Measurements from ENCODE around the gene USP26.
"Not testable (repeated sequence)": the region's sequence is repeated elsewhere in the genome, so short reads cannot be mapped to it uniquely, and the experiment has no call there.

The USP26 gene

GRCh38 chrX:133097031-133097430 lies at the start of gene USP26:
Gene USP26, minus strand, starts transcription at chrX:133097109. Its CDS starts 68,889 bp downstream, at chrX:133028220.
- DNase-seq (ENCODE audit: low read depth in 2 of 2): no peak

GRCh38 chrX:133134282-133134681 lies 37.4 kb upstream of the USP26 start:
- no peak for DNase-seq (ENCODE audit: low read depth in 2 of 2)

DNA sequence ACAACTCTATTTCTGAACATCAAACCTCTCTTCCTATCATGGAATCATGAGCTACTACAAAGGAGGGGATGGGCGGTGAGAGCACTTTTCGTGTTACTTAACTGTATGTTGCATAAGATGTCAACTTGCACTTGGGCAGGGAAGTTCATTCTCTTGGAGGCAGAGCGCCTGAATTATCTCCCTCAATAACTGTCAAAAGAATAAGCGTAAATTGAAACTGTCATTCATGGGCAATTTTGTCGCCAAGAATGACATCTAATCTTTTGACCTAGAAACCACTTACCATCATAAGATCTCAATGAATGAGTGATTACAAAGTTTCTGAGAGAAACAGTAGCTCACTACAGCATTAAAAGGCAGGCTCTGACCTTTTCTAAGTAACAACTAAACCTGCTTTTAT lies 23.5 kb upstream of the USP26 start:
- no peak for DNase-seq (ENCODE audit: low read depth in 2 of 2)

DNA sequence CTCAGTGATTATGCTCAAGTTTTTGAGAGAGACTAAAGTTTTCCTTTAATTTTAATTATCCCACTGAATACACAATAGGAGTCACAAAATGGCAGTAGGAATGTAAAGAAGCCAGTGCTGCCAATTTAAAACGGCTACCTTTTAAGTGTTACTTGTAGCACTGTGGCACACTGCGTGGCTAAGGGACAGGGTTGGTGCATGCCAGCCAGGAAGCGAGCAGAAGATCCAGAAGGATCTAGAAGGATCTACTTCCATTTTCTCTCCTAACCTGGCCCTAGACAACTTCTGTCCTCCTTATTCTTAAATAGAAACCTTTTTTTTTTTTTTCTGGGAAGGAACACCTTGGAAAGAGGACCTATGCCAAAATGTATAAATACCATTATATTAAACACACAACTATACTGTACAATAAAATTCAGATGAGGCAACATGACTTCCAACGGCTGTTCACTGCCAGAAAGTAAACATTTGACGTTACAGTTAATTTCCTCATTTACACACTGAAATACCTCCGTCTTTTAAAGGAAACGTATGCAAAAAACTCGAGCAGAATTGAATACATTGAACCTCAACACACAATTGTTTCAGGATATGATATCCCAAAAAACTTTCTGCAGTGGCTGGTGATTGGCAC lies 2.7 kb downstream of the USP26 start:
- no peak for DNase-seq (ENCODE audit: low read depth in 2 of 2)

DNA sequence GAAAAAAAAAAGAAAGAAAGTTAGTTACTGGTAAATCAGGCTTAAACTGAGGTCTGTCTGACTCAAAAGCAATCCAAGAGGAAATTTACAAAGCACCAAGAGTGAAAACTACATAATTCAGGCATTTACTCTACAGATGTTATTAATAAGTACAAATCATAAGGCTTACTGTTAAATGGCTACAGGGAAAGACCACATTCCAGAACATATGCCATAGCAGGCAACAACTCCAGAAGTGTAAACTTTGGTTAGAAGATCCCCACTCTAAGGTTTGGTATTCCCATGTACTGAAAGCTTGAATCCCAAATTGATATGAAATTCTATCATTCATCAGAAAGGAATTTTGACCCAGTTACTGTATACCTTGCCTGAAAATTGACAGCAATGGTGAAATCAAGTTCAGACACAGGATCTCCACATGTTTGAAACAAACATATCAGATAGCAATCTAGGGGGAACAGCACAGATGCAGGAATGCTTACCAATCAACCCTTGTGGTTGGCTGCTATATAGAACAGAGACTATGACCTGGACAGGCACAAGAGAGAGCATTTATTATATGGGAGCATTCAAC lies 6.6 kb downstream of the USP26 start:
- DNase-seq (ENCODE audit: low read depth in 2 of 2): no peak

GRCh38 chrX:133089411-133089810 lies 7.5 kb downstream of the USP26 start:
- no peak for DNase-seq (ENCODE audit: low read depth in 2 of 2)

DNA sequence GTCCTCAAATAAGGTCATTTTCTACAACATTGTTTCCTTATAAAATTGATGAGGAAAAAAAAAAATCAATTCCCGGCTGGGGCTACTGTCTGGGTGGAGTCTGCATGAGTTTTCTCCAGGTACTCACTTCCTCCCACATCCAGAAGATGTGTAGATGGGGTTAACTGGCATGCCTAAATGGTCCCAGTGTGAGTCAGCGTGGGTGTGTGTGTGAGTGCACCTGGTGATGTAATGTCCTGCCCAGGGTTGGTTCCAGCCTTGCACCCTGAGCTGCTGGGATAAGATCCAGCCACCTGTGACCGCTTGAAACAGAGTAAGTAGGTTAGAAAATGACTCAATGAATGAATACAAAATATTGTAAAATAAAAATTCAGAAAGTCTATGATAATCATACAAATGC lies 11.1 kb downstream of the USP26 start:
- DNase-seq (ENCODE audit: low read depth in 2 of 2): no peak

- DNase-seq (ENCODE audit: low read depth in 2 of 2): not testable (repeated sequence)
These were observed 11.9 kb downstream of the USP26 start for GRCh38 chrX:133085056-133085455.

- no peak for DNase-seq (ENCODE audit: low read depth in 2 of 2)
These were observed 13.0 kb downstream of the USP26 start for GRCh38 chrX:133083899-133084298.

DNA sequence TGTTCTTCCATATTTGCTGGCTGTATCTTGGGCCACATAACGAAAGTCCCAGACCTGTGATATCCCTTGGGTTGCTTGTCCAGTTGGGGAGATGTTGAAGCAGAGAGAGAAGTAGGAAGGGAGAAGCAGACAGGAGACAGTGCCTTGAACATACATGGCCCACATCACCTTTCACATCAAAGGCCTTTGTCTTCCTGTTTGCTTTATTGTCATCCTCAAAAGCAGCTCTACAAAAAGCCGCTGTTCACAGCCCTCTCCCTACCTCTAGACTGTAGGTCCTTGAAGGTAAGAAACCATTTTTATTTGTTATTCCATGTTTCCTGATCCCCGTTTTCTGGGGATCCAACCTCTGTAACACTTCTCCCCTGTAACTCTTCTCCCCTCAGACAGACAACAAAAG lies 14.9 kb downstream of the USP26 start:
- DNase-seq (ENCODE audit: low read depth in 2 of 2): no peak

- not testable (repeated sequence) for DNase-seq (ENCODE audit: low read depth in 2 of 2)
These were observed 19.1 kb downstream of the USP26 start for GRCh38 chrX:133077856-133078255.

- DNase-seq (ENCODE audit: low read depth in 2 of 2): no peak
These were observed 24.3 kb downstream of the USP26 start for GRCh38 chrX:133072566-133072965.

DNA sequence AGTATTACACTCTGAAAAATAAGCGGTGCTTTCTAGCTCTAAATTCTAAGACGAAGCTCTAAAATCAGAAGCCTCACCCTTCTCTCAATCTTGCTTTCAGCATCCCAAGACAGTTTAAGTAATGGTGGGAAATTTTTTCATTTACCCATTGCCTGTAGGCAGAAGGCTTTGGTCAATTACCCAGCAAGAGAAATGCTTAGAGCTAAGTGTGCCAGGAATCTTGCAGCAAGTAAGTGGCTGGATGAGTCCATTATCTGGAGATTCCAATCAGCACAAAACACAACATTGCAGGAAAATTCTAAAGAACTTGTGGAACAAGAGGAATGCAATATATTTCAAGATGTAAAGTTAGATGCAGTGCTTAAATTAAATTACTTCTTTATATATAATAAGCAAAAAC lies 28.4 kb downstream of the USP26 start:
- no peak for DNase-seq (ENCODE audit: low read depth in 2 of 2)

- DNase-seq (ENCODE audit: low read depth in 2 of 2): no peak
These were observed 40.6 kb downstream of the USP26 start for GRCh38 chrX:133056341-133056740.

DNA sequence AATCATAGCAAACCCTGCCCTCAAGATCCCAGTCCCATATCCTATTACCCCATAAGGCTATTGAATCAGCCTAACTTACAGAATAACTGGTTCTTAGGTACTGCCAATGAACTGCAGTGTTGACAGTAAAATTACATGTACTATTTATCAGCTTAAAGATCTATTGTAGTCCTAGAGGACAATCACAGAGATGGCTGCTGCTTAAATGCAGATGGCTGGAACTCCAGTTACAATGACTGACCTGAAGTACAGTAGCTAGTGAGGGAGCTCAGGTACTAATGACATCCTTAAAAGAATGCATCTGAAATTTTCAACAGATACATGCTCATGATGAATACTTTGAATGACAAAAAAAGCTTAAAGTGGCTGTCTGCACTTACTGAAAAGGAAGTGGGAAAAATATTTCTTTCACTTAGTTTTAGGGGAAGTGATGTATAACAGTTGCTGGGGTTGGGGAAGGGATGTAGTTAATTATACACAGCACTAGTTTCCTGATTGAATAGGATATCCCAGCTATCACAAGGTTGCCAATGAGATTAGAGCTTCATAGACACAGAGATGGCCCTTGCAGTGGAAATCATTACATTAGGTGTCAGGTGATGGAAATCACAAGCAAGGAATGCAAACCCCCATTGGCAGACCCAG lies 42.0 kb downstream of the USP26 start:
- DNase-seq (ENCODE audit: low read depth in 2 of 2): no peak

DNA sequence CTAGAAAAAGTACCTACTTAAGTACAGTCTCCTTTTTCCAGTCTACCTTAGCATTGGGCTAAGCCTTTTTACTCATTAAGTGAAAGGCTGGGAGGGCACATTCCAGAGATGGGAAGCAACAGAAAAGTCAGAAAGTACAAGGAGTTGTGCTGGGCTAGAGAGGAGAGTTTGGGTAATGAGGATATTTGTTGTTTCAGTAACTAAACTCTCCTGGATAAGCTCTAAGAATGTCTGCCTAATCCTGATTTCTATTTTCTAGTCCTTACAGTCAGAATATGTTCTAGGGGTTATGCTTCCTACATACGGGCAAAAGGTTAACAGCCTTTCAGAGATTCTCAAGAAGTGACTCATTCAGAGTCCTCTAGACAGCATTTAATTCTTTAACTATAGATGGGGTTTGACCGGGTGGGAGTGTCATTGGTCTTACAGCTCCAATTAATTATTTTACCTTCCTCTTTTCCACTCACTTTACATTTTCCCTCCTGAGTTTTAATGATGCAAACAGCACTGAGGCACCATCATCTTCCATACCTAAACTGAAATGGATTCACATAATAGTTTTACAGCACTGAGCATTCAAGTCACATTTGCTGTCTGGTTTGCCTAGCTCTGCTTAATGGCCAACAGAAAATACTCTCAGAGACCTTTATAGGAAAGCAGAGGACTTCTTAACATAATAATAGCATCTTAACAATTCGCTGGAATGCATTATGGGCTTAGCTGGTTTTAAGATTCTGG lies 42.9 kb downstream of the USP26 start:
- DNase-seq (ENCODE audit: low read depth in 2 of 2): no peak

DNA sequence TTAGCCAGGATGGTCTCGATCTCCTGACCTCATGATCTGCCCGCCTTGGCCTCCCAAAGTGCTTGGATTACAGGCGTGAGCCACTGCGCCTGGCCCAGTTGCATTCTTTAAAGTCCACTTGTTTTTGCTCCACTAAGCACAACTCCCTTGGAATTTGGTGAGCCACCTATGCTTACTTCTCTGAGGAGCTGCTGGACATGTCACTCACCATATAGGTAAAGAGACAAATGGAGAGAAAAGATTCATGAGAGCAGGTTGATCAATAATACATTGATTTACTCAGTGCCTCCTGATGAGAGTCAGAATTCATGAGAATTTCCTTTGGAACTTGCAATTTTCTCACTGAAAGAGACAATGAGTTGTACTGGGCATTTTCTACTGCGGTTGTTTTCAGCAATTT lies 48.2 kb downstream of the USP26 start:
- no peak for DNase-seq (ENCODE audit: low read depth in 2 of 2)

DNA sequence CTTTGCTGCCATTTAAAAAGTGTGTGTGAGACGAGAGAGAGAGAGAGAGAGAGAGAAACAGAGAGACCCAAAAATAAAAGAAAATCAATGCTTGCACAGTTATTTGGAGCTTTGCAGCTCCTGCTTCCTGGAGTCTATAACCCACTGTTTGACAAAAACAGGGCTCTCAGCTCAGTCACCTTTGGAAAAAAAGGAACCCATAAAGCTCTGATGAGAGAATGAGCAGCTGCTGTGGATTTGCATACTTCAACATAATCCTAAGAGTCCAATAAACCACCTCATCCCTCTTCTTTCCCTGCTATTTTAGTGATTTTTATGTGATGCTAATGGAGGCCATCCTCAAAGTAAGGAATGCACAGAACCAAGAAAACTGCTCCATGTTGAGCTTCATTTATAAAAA lies 50.3 kb downstream of the USP26 start:
- no peak for DNase-seq (ENCODE audit: low read depth in 2 of 2)

DNA sequence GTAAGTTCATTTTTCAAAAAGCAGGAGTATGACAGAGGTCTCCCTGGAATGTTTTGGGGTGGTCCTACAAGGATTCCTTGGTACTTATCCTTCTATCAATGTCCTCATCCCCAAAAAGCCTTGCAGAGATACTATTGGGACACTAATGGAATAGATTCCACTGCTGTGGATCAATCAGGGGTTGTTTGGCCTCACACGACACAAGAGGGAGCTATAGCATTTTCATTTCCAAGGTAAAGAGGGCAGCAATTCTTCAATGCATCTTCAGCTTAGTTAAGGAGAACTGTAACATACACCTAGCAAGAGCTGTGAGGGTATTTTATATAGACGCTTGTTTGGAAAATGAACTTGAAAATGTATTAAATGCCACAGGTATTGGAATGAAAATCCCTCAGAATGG lies 50.9 kb downstream of the USP26 start:
- DNase-seq (ENCODE audit: low read depth in 2 of 2): no peak

DNA sequence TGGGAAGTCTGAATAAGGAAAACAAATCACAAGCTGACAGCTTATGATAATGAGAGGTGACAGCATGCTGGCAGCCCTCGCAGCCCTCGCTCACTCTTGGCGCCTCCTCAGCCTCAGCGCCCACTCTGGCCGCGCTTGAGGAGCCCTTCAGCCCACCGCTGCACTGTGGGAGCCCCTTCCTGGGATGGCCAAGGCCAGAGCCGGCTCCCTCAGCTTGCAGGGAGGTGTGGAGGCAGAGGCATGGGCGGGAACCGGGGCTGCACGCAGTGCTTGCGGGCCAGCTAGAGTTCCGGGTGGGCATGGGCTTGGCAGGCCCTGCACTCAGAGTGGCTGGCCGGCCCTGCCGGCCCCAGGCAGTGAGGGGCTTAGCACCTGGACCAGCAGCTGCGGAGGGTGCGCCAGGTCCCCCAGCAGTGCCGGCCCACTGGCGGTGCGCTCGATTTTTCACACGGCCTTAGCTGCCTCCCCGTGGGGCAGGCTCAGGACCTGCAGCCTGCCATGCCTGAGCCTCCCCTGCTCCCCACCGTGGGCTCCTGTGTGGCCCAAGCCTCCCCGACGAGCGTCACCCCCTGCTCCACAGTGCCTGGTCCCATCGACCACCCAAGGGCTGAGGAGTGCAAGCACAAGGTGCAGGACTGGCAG lies 52.6 kb downstream of the USP26 start:
- DNase-seq (ENCODE audit: low read depth in 2 of 2): not testable (repeated sequence)

GRCh38 chrX:133042260-133042659 lies 54.6 kb downstream of the USP26 start:
- no peak for DNase-seq (ENCODE audit: low read depth in 2 of 2)

DNA sequence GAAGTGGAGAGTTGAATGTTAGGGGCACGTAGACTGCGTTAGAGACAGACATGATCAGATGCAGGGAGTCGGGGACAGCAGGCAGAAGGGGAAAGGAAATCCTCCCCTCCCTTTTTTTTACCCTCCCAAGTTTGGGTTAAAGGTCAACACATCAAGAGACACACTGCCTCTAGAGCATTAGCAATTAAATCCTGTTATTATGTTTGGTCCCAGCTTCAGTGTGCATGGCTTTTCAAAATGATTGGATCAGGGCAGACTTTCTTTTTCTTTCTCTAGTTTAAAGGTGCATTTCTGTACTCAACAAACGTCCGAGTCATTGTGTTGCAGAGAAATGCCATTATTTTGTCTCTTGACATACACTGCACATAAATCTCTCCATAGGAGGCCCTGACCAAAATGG lies 63.9 kb downstream of the USP26 start:
- no peak for DNase-seq (ENCODE audit: low read depth in 2 of 2)

Measured in stimulated activated CD4-positive, alpha-beta T cell treated with anti-CD3 and anti-CD28 coated beads, Interleukin-12 subunit alpha, Interleukin-12 subunit beta, amount 100 ng/mL, for 24 hours (primary cell).